GM12878 (cell line): Measurements from ENCODE around the gene EMILIN2.

ENCODE experiments used
- ATF2 ChIP-seq: IDR thresholded peaks from 2 replicates; pipeline ENCODE4 v1.6.1; 2012; ENCODE audit warnings: low read length, inconsistent platforms
- BCL11A ChIP-seq: IDR thresholded peaks from 2 replicates; pipeline ENCODE4 v1.6.1; 2011; ENCODE audit warnings: low read depth, low read length
- CTCF ChIP-seq, 3 experiments: IDR thresholded peaks in 2 of 3; conservative IDR thresholded peaks in 1 of 3; 2 replicates each; pipeline ENCODE4 v1.5.1; 2011; ENCODE audit warnings: low read depth in 3 of 3, low read length in 3 of 3, mild to moderate bottlenecking in 3 of 3, control low read depth in 2 of 3, moderate library complexity in 2 of 3, inconsistent platforms in 1 of 3, mixed read lengths in 1 of 3; ENCODE audit not compliant: control insufficient read depth in 2 of 3, insufficient read depth in 1 of 3; ENCODE audit errors: extremely low read depth in 1 of 3
- DPF2 ChIP-seq: fragments of 450-650 bp; IDR thresholded peaks from 2 replicates; pipeline ENCODE4 v1.6.1; 2017; ENCODE audit warnings: mild to moderate bottlenecking
- E4F1 ChIP-seq: fragments of 450-650 bp; IDR thresholded peaks from 2 replicates; pipeline ENCODE4 v1.6.1; 2018; ENCODE audit warnings: borderline replicate concordance, mild to moderate bottlenecking; ENCODE audit not compliant: partially characterized antibody
- POLR2A ChIP-seq: IDR thresholded peaks from 2 replicates; pipeline ENCODE4 v1.6.1; 2011; ENCODE audit warnings: low read depth, mild to moderate bottlenecking, low read length
- POLR2AphosphoS5 ChIP-seq: IDR thresholded peaks from 2 replicates; pipeline ENCODE4 v1.6.1; 2011; ENCODE audit warnings: mild to moderate bottlenecking, low read length, inconsistent platforms
- SP1 ChIP-seq: IDR thresholded peaks from one replicate; pipeline ENCODE4 v1.6.1; 2011; ENCODE audit warnings: low read depth, low read length
- SPI1 ChIP-seq: IDR thresholded peaks from 2 replicates; pipeline ENCODE4 v1.6.1; 2011; ENCODE audit warnings: low read depth, mild to moderate bottlenecking, low read length, moderate library complexity, borderline replicate concordance; ENCODE audit not compliant: insufficient read depth
- USF1 ChIP-seq: IDR thresholded peaks from 2 replicates; pipeline ENCODE4 v1.6.1; 2011; ENCODE audit warnings: borderline replicate concordance, low read depth, mild to moderate bottlenecking, moderate library complexity, mixed read lengths, low read length; ENCODE audit not compliant: insufficient read depth; ENCODE audit errors: extremely low read length
- USF2 ChIP-seq: IDR thresholded peaks from 2 replicates; pipeline ENCODE4 v1.6.1; 2011; ENCODE audit warnings: low read depth, low read length, improper control_type of control experiment, borderline replicate concordance
- ZSCAN29 ChIP-seq: fragments of 450-650 bp; IDR thresholded peaks from 2 replicates; pipeline ENCODE4 v1.6.1; 2017; ENCODE audit warnings: mild to moderate bottlenecking, moderate library complexity

- no peak for TF ChIP-seq DPF2
- TF ChIP-seq ATF2: no peak
- TF ChIP-seq POLR2A: no peak
- TF ChIP-seq POLR2AphosphoS5: no peak
- no peak for TF ChIP-seq SP1
- no peak for TF ChIP-seq E4F1
- no peak for TF ChIP-seq USF1
- no peak for TF ChIP-seq USF2
- no peak for TF ChIP-seq ZSCAN29
- TF ChIP-seq SPI1: no peak
- no peak for TF ChIP-seq BCL11A
- no peak for TF ChIP-seq CTCF (IDR thresholded peaks at IDR 0.05 in 2 of 3, conservative IDR thresholded peaks at IDR 0.05 in 1 of 3; ENCODE audit: control insufficient read depth in 2 of 3, extremely low read depth in 1 of 3, insufficient read depth in 1 of 3, low read depth in 3 of 3, low read length in 3 of 3)
Measured at GRCh38 chr18:2826581-2826980, 20.2 kb upstream of the EMILIN2 start.
